ENCODE data around the gene YJU2. TPM values are rescaled to one million over a fixed set of nuclear protein-coding genes. Genes with fewer than 3 reads are reported as not detected.

YJU2 gene
- total and polyA plus RNA-seq, 2 experiments from 2014 or later, result 24.7 to 27.5 TPM

- no peaks in the 10 kb centered on the region for H3K9me3 ChIP-seq (ENCODE audit: low read depth)
- H3K4me3 ChIP-seq, result no peak overlapping the region
- H3K36me3 ChIP-seq, result peaks cover 3% of the 10 kb centered on the region
- no peaks in the 10 kb centered on the region for H3K27me3 ChIP-seq
- TF ChIP-seq CTCF (IDR thresholded peaks at IDR 0.05; ENCODE audit: low read depth, low read length), result no peak
- no peak overlapping the region for H3K27ac ChIP-seq
- no peak for DNase-seq (ENCODE audit: low read depth in 1 of 2, low spot score in 1 of 2)
- H3K4me1 ChIP-seq (ENCODE audit: low read depth), result no peaks in the 10 kb centered on the region
These were observed 17.9 kb downstream of the YJU2 start for GRCh38 chr19:4264812-4265211.

DNA sequence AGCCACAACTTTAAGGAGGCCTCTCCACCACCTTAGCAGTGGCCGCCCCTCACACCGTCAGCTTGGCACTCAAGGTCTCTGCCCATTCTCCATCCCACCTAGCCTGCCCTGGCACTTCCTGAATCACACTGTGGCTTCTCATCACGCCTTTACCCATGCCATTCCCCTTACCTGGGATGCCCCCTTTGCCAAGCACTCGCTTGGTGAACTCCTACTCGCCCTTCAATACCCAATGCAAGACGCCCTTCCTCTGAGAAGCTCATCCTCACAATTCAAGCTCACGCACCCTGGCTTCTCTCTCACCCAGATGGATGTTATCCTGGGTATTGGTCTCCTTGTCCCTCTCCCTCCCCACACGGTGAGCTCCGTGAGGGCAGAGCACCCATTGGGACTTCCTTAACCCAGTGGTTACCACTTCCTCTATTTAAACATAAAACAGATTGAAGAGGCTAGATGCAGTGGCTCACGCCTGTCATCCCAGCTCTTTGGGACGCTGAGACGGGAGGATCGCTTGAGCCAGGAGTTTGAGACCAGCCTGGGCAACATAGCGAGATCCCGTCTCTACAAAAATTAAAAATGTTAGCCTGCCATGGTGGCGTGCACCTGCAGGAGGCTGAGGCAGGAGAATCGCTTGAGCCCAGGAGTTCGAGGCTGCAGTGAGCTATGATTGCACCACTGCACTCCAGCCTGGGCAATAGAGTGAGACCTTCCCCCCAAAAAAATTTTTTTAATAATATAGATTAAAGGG, 19.5 kb downstream of the YJU2 start:
- TF ChIP-seq CTCF (IDR thresholded peaks at IDR 0.05; ENCODE audit: low read depth, low read length), result no peak
- Histone ChIP-seq H3K9me3 (ENCODE audit: low read depth) (no peaks in the 10 kb centered on the region), H3K27me3 (no peaks in the 10 kb centered on the region), H3K4me1 (ENCODE audit: low read depth) (no peaks in the 10 kb centered on the region), H3K4me3 (no peak overlapping the region), H3K36me3 (no peaks in the 10 kb centered on the region), H3K27ac (no peak overlapping the region)
- DNase-seq (ENCODE audit: low read depth in 1 of 2, low spot score in 1 of 2), result no peak

GRCh38 chr19:4267101-4267900, 20.4 kb downstream of the YJU2 start:
- Histone ChIP-seq H3K4me1 (ENCODE audit: low read depth) (no peaks in the 10 kb centered on the region), H3K9me3 (ENCODE audit: low read depth) (no peaks in the 10 kb centered on the region), H3K27ac (no peak overlapping the region), H3K27me3 (no peaks in the 10 kb centered on the region), H3K4me3 (no peak overlapping the region), H3K36me3 (no peaks in the 10 kb centered on the region)
- TF ChIP-seq CTCF (IDR thresholded peaks at IDR 0.05; ENCODE audit: low read depth, low read length), result peak; percentile 79
- peak; percentile 45 to 72 for DNase-seq (ENCODE audit: low read depth in 1 of 2, low spot score in 1 of 2)

GRCh38 chr19:4267901-4268815, 21.3 kb downstream of the YJU2 start:
- Histone ChIP-seq H3K4me3 (no peak overlapping the region), H3K36me3 (no peaks in the 10 kb centered on the region), H3K27me3 (no peaks in the 10 kb centered on the region), H3K4me1 (ENCODE audit: low read depth) (no peaks in the 10 kb centered on the region), H3K9me3 (ENCODE audit: low read depth) (no peaks in the 10 kb centered on the region), H3K27ac (no peak overlapping the region)
- TF ChIP-seq CTCF (IDR thresholded peaks at IDR 0.05; ENCODE audit: low read depth, low read length), result no peak
- DNase-seq (ENCODE audit: low read depth in 1 of 2, low spot score in 1 of 2), result no peak

GRCh38 chr19:4268816-4269430, 22.0 kb downstream of the YJU2 start:
- H3K27ac ChIP-seq, result no peak overlapping the region
- TF ChIP-seq CTCF (IDR thresholded peaks at IDR 0.05; ENCODE audit: low read depth, low read length), result no peak
- no peak overlapping the region for H3K4me3 ChIP-seq
- H3K36me3 ChIP-seq, result no peaks in the 10 kb centered on the region
- no peaks in the 10 kb centered on the region for H3K27me3 ChIP-seq
- DNase-seq (ENCODE audit: low read depth in 1 of 2, low spot score in 1 of 2), result no peak
- no peaks in the 10 kb centered on the region for H3K9me3 ChIP-seq (ENCODE audit: low read depth)
- H3K4me1 ChIP-seq (ENCODE audit: low read depth), result no peaks in the 10 kb centered on the region

Measured in cardiac muscle cell (in vitro differentiated cells and primary cell).